MM.1S (cell line): ENCODE data around the gene RPAP2.

Source experiments
- DNase-seq: peaks from one replicate; pipeline ENCODE4 v3.0.0-alpha.2; 2015
- H2AFZ ChIP-seq: fragments of 300-600 bp; sonication (generic); 2 replicates; pipeline ENCODE4 v1.6.0; 2016; ENCODE audit warnings: antibody characterized with exemption, low read length
- H3F3A ChIP-seq: fragments of 300-600 bp; sonication (generic); 2 replicates; pipeline ENCODE4 v1.6.1; 2016; ENCODE audit warnings: mild to moderate bottlenecking, antibody characterized with exemption, low read length, moderate library complexity, mixed read lengths; ENCODE audit not compliant: insufficient read depth
- H3K27ac ChIP-seq: fragments of 300-600 bp; sonication (generic); 2 replicates; pipeline ENCODE4 v1.5.1; 2016; ENCODE audit warnings: mild to moderate bottlenecking, low read length
- H3K27me3 ChIP-seq: fragments of 300-600 bp; sonication (generic); replicated peaks from 2 replicates; pipeline ENCODE4 v1.6.0; 2016; ENCODE audit warnings: low read length; ENCODE audit not compliant: insufficient read depth
- H3K36me3 ChIP-seq: fragments of 300-600 bp; sonication (generic); replicated peaks from 2 replicates; pipeline ENCODE4 v1.6.1; 2016; ENCODE audit warnings: mild to moderate bottlenecking, low read length, mixed read lengths; ENCODE audit not compliant: insufficient read depth
- H3K4me1 ChIP-seq: fragments of 300-600 bp; sonication (generic); 2 replicates; pipeline ENCODE4 v1.6.1; 2016; ENCODE audit warnings: low read length, mixed read lengths
- H3K4me2 ChIP-seq: fragments of 300-600 bp; sonication (generic); 2 replicates; pipeline ENCODE4 v1.6.0; 2016; ENCODE audit warnings: low read depth, low read length
- H3K4me3 ChIP-seq: fragments of 300-600 bp; sonication (generic); 2 replicates; pipeline ENCODE4 v1.5.1; 2016; ENCODE audit warnings: low read length, mixed read lengths
- H3K79me2 ChIP-seq: fragments of 300-600 bp; sonication (generic); 2 replicates; pipeline ENCODE4 v1.6.1; 2016; ENCODE audit warnings: mixed run types, low read length, mixed read lengths
- H3K9ac ChIP-seq: fragments of 300-600 bp; sonication (generic); 2 replicates; pipeline ENCODE4 v1.6.1; 2016; ENCODE audit warnings: low read length, mixed read lengths
- H3K9me2 ChIP-seq: fragments of 300-600 bp; sonication (generic); replicated peaks from 2 replicates; pipeline ENCODE4 v1.6.1; 2016; ENCODE audit warnings: mild to moderate bottlenecking, low read length, mixed read lengths; ENCODE audit not compliant: insufficient read depth
- H3K9me3 ChIP-seq: fragments of 300-600 bp; sonication (generic); replicated peaks from 2 replicates; pipeline ENCODE4 v1.6.1; 2016; ENCODE audit warnings: mild to moderate bottlenecking, low read length, mixed read lengths; ENCODE audit not compliant: insufficient read depth
- H4K20me1 ChIP-seq: fragments of 300-600 bp; sonication (generic); 2 replicates; pipeline ENCODE4 v1.6.1; 2016; ENCODE audit warnings: mild to moderate bottlenecking, low read length, moderate library complexity, mixed read lengths; ENCODE audit not compliant: insufficient read depth
- EZH2 ChIP-seq: fragments of 300-600 bp; sonication (generic); optimal IDR thresholded peaks from 2 replicates; pipeline ENCODE3; 2017; ENCODE audit warnings: low read depth, mild to moderate bottlenecking, antibody characterized with exemption, low read length, mixed read lengths
- EZH2phosphoT487 ChIP-seq: fragments of 300-600 bp; sonication (generic); IDR thresholded peaks from 2 replicates; pipeline ENCODE4 v1.6.1; 2018; ENCODE audit warnings: antibody characterized with exemption, low read length
- TF ChIP-seq, protein P1 (sequence below): fragments of 300-600 bp; sonication (generic); IDR thresholded peaks from 2 replicates; pipeline ENCODE4 v1.5.1; 2016; ENCODE audit warnings: antibody characterized with exemption, low read length, mixed read lengths

RPAP2 gene

DNA sequence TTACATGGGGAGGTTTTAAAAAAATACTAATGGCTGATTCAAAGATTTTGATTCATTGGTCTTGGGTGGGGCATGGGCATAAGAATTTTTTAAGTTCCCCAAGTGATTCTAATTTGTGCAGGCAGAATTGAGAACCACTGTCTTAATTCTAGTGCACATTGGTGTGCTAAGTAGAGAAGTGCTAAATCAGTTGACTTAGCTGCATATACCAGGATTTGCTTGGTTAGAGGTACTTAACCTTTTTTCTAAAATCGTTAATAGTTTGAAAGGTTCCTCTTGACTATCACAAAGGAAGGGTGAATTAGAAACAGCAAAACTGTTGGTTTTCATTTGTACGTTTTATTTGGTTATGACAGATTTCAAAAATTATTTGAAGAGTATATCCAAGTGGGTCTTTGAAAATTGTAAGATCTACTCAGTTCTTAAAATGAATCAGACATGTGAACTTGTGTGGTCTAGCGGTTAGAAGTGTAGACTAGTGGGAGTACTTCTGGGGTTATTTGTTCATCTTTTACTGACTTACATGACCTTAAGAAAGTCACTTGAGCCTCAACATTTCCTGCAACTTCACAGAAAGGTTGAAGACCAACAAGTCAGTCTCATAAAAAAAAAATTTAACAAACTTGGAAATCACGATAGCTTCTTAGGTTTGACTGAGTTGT lies 66.7 kb downstream of the RPAP2 start:
- no peaks in the 10 kb centered on the region for H3F3A ChIP-seq
- H3K4me1 ChIP-seq: no peaks in the 10 kb centered on the region
- H2AFZ ChIP-seq: no peak overlapping the region
- no peak overlapping the region for H3K4me3 ChIP-seq
- no peaks in the 10 kb centered on the region for H3K27me3 ChIP-seq
- no peak overlapping the region for H3K9ac ChIP-seq
- no peaks in the 10 kb centered on the region for H3K9me2 ChIP-seq
- H4K20me1 ChIP-seq: no peaks in the 10 kb centered on the region
- no peaks in the 10 kb centered on the region for H3K9me3 ChIP-seq
- no peak overlapping the region for H3K4me2 ChIP-seq
- no peak overlapping the region for H3K27ac ChIP-seq
- TF ChIP-seq EZH2phosphoT487 (no peak), EZH2 (no peak)
- TF ChIP-seq, protein P1, sequence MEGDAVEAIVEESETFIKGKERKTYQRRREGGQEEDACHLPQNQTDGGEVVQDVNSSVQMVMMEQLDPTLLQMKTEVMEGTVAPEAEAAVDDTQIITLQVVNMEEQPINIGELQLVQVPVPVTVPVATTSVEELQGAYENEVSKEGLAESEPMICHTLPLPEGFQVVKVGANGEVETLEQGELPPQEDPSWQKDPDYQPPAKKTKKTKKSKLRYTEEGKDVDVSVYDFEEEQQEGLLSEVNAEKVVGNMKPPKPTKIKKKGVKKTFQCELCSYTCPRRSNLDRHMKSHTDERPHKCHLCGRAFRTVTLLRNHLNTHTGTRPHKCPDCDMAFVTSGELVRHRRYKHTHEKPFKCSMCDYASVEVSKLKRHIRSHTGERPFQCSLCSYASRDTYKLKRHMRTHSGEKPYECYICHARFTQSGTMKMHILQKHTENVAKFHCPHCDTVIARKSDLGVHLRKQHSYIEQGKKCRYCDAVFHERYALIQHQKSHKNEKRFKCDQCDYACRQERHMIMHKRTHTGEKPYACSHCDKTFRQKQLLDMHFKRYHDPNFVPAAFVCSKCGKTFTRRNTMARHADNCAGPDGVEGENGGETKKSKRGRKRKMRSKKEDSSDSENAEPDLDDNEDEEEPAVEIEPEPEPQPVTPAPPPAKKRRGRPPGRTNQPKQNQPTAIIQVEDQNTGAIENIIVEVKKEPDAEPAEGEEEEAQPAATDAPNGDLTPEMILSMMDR: no peak
- no peak for DNase-seq
- H3K36me3 ChIP-seq: no peaks in the 10 kb centered on the region
- no peaks in the 10 kb centered on the region for H3K79me2 ChIP-seq

GRCh38 chr1:92366040-92366395 lies 67.2 kb downstream of the RPAP2 start:
- H3K4me3 ChIP-seq: no peak overlapping the region
- no peaks in the 10 kb centered on the region for H3K36me3 ChIP-seq
- TF ChIP-seq, protein P1: no peak
- no peak for TF ChIP-seq EZH2phosphoT487
- no peak for TF ChIP-seq EZH2
- no peaks in the 10 kb centered on the region for H3K27me3 ChIP-seq
- no peaks in the 10 kb centered on the region for H4K20me1 ChIP-seq
- H2AFZ ChIP-seq: no peak overlapping the region
- no peaks in the 10 kb centered on the region for H3K9me2 ChIP-seq
- no peak for DNase-seq
- H3K4me2 ChIP-seq: no peak overlapping the region
- H3F3A ChIP-seq: no peaks in the 10 kb centered on the region
- H3K9me3 ChIP-seq: no peaks in the 10 kb centered on the region
- no peak overlapping the region for H3K9ac ChIP-seq
- no peaks in the 10 kb centered on the region for H3K4me1 ChIP-seq
- H3K27ac ChIP-seq: no peak overlapping the region
- H3K79me2 ChIP-seq: no peaks in the 10 kb centered on the region

GRCh38 chr1:92367496-92367895 lies 68.6 kb downstream of the RPAP2 start:
- H2AFZ ChIP-seq: no peak overlapping the region
- H4K20me1 ChIP-seq: no peaks in the 10 kb centered on the region
- H3K9ac ChIP-seq: no peak overlapping the region
- no peak overlapping the region for H3K4me3 ChIP-seq
- no peaks in the 10 kb centered on the region for H3K9me2 ChIP-seq
- no peaks in the 10 kb centered on the region for H3F3A ChIP-seq
- no peaks in the 10 kb centered on the region for H3K9me3 ChIP-seq
- H3K79me2 ChIP-seq: no peaks in the 10 kb centered on the region
- no peaks in the 10 kb centered on the region for H3K27me3 ChIP-seq
- TF ChIP-seq EZH2 (no peak), EZH2phosphoT487 (no peak)
- TF ChIP-seq, protein P1: no peak
- H3K4me1 ChIP-seq: no peaks in the 10 kb centered on the region
- H3K36me3 ChIP-seq: no peaks in the 10 kb centered on the region
- no peak overlapping the region for H3K27ac ChIP-seq
- H3K4me2 ChIP-seq: no peak overlapping the region
- DNase-seq: peak; percentile 7
